Endothelial cell of umbilical vein (primary cell): Measurements from ENCODE around the gene RPLP1. TPM values are rescaled to one million over a fixed set of nuclear protein-coding genes. Genes with fewer than 3 reads are reported as not detected.

Source experiments
- BruUV-seq: library from RNA; stranded (reverse); fragments of 400-500 nt; replicated peaks from 2 replicates; lab custom pipeline; 2021; lab: Mats Ljungman, UMichigan
- CTCF ChIA-PET: fragments of 300-600, 350-600 bp; sonication (Branson Sonifier 250); formaldehyde crosslinking; loops from one replicate; lab custom pipeline; 2021; ENCODE audit warnings: antibody characterized with exemption, inconsistent platforms; lab: Charles Lee
- POLR2A ChIA-PET: fragments of 300-600, 350-600 bp; sonication (Branson Sonifier 250); formaldehyde crosslinking; loops from one replicate; lab custom pipeline; 2021; ENCODE audit warnings: antibody characterized with exemption, inconsistent platforms; lab: Charles Lee
- DNase-seq: peaks from one replicate; pipeline ENCODE4 v3.0.0-alpha.2; 2011; ENCODE audit warnings: low read depth, low spot score
- FAIRE-seq: peaks from 2 replicates; lab custom pipeline; 2011; peaks lifted over from hg19 to GRCh38; lab: Jason Lieb, UNC
- H2AFZ ChIP-seq: 2 replicates; pipeline ENCODE4 v1.6.0; 2012; ENCODE audit warnings: low read depth, low read length, control low read depth, inconsistent platforms
- H3K27ac ChIP-seq: 2 replicates; pipeline ENCODE4 v1.5.1; 2011; ENCODE audit warnings: low read depth, mild to moderate bottlenecking, control low read depth, low read length, moderate library complexity; ENCODE audit not compliant: insufficient read depth
- H3K27me3 ChIP-seq, 2 experiments: 2 replicates each; pipeline versions ENCODE4 v1.6.0 to v1.6.1; 2011; ENCODE audit warnings: low read length in 2 of 2, mixed read lengths in 1 of 2; ENCODE audit not compliant: control insufficient read depth in 2 of 2, insufficient read depth in 2 of 2
- H3K36me3 ChIP-seq, 2 experiments: 2 replicates in 1 of 2; 3 replicates in 1 of 2; pipeline ENCODE4 v1.5.1; 2011; ENCODE audit warnings: low read length in 2 of 2, mild to moderate bottlenecking in 1 of 2, moderate library complexity in 1 of 2; ENCODE audit not compliant: control insufficient read depth in 2 of 2, insufficient read depth in 2 of 2; ENCODE audit errors: extremely low read depth in 1 of 2
- H3K4me1 ChIP-seq: 3 replicates; pipeline ENCODE4 v1.5.1; 2011; ENCODE audit warnings: mild to moderate bottlenecking, low read length; ENCODE audit not compliant: control insufficient read depth, insufficient read depth; ENCODE audit errors: extremely low read depth
- H3K4me2 ChIP-seq: 2 replicates; pipeline ENCODE4 v1.6.1; 2011; ENCODE audit warnings: low read length, control low read depth, mixed read lengths; ENCODE audit not compliant: insufficient read depth
- H3K4me3 ChIP-seq, 3 experiments: fragments of 200-600 bp in 1 of 3; sonication (generic), shearing (Covaris generic) in 1 of 3; replicated peaks in 1 of 3; 2 replicates each; pipeline ENCODE4 v1.5.1; 2011 to 2016; ENCODE audit warnings: control low read depth in 3 of 3, low read length in 3 of 3, mild to moderate bottlenecking in 2 of 3, inconsistent platforms in 1 of 3, low read depth in 1 of 3, moderate library complexity in 1 of 3; ENCODE audit not compliant: insufficient read depth in 1 of 3
- H3K79me2 ChIP-seq: 2 replicates; pipeline ENCODE4 v1.6.0; 2012; ENCODE audit warnings: low read length, inconsistent platforms; ENCODE audit not compliant: control insufficient read depth, insufficient read depth
- H3K9ac ChIP-seq: replicated peaks from 2 replicates; pipeline ENCODE3; 2011; ENCODE audit warnings: low read length, control low read depth; ENCODE audit not compliant: insufficient read depth; ENCODE audit errors: extremely low read depth
- H3K9me1 ChIP-seq: replicated peaks from 3 replicates; pipeline ENCODE4 v1.6.0; 2011; ENCODE audit warnings: mild to moderate bottlenecking, low read length; ENCODE audit not compliant: control insufficient read depth, insufficient read depth; ENCODE audit errors: extremely low read depth
- H3K9me3 ChIP-seq: replicated peaks from 2 replicates; pipeline ENCODE4 v1.5.1; 2012; ENCODE audit warnings: low read length, inconsistent platforms; ENCODE audit not compliant: control insufficient read depth, insufficient read depth
- H4K20me1 ChIP-seq: replicated peaks from 2 replicates; pipeline ENCODE3; 2011; ENCODE audit warnings: mild to moderate bottlenecking, low read length; ENCODE audit not compliant: control insufficient read depth, insufficient read depth; ENCODE audit errors: extremely low read depth
- CTCF ChIP-seq, 2 donors: IDR thresholded peaks; 1 replicate in 1 of 2; 2 replicates in 1 of 2; pipeline ENCODE4 v1.5.1; 2011; ENCODE audit warnings: low read length in 2 of 2, mild to moderate bottlenecking in 2 of 2, moderate library complexity in 2 of 2, control low read depth in 1 of 2, inconsistent platforms in 1 of 2, low read depth in 1 of 2; ENCODE audit not compliant: insufficient read depth in 1 of 2; ENCODE audit errors: extremely low read depth in 1 of 2
- EZH2 ChIP-seq: IDR thresholded peaks from 2 replicates; pipeline ENCODE4 v1.6.1; 2012; ENCODE audit warnings: borderline replicate concordance, low read depth, mild to moderate bottlenecking, moderate library complexity, low read length, inconsistent platforms; ENCODE audit not compliant: severe bottlenecking
- FOS ChIP-seq: IDR thresholded peaks from 2 replicates; pipeline ENCODE4 v1.6.1; 2011; ENCODE audit warnings: mild to moderate bottlenecking, low read length, moderate library complexity, borderline replicate concordance; ENCODE audit not compliant: insufficient read depth
- GATA2 ChIP-seq: IDR thresholded peaks from 2 replicates; pipeline ENCODE4 v1.7.0; 2011; ENCODE audit warnings: low read depth, mild to moderate bottlenecking, moderate library complexity, mixed read lengths, low read length; ENCODE audit not compliant: insufficient read length, insufficient read depth
- MAX ChIP-seq: IDR thresholded peaks from 2 replicates; pipeline ENCODE4 v1.6.1; 2011; ENCODE audit not compliant: insufficient read depth, insufficient read length
- MYC ChIP-seq: IDR thresholded peaks from one replicate; pipeline ENCODE4 v1.6.1; 2011; ENCODE audit warnings: mild to moderate bottlenecking, low read depth, low read length
- POLR2AphosphoS5 ChIP-seq: IDR thresholded peaks from 2 replicates; pipeline ENCODE4 v1.6.1; 2012; ENCODE audit warnings: low read depth, mild to moderate bottlenecking, control low read depth, low read length, moderate library complexity; ENCODE audit not compliant: insufficient read depth
- dilution Hi-C: fragments of 300-500 bp; cut with MboI; formaldehyde crosslinking; loops from one replicate; pipeline ENCODE4 v1.15.0; 2019; ENCODE audit warnings: low sequenced_read_pairs; ENCODE audit not compliant: extremely low pct_ligation_motif_present
- intact Hi-C: fragments of 100-400 bp; cut with micrococcal nuclease; formaldehyde crosslinking; loops from one replicate; pipeline ENCODE4 v1.10.0; 2022
- polyA plus RNA-seq, 4 experiments: library from polyadenylated mRNA; depleted of rRNA in 3 of 4; stranded (reverse) in 3 of 4; unstranded in 1 of 4; fragments of >200 nt; gene quantifications; 2 replicates each; pipeline versions ENCODE4 v1.2.1 to v1.2.3, GENCODE V29; 2011 to 2012; ENCODE audit warnings: missing spikeins in 1 of 4
- total RNA-seq: library from RNA; stranded (reverse); gene quantifications from 2 replicates; pipeline ENCODE4 v1.2.3, GENCODE V29; 2021

RPLP1 gene
- total and polyA plus RNA-seq, 2 donors (not counting 3 experiments of a cell fraction or from before 2014, with no cell fraction given) = 1,603 to 2,985 TPM

GRCh38 chr15:69403594-69403993, 49.0 kb upstream of the RPLP1 start:
- H3K9ac ChIP-seq = no peak overlapping the region
- no peak overlapping the region for H2AFZ ChIP-seq
- H3K4me2 ChIP-seq = no peak overlapping the region
- TF ChIP-seq POLR2AphosphoS5 (no peak), CTCF (IDR thresholded peaks at IDR 0.05; ENCODE audit: extremely low read depth in 1 of 2, insufficient read depth in 1 of 2, low read depth in 1 of 2, low read length in 2 of 2) (no peak), FOS (no peak), MYC (no peak)
- intact Hi-C loops = no loop called here
- H3K9me3 ChIP-seq = no peaks in the 10 kb centered on the region
- FAIRE-seq (no peak), DNase-seq (no peak)
- ChIA-PET CTCF (interaction anchor here (2.1 kb wide), 1 partner anchor 9 kb away, joined by 22 read pairs; no protein-coding TSS in a partner anchor), POLR2A (interaction anchor here (0.5 kb wide), 1 partner anchor 1125 kb away, joined by 6 read pairs; no protein-coding TSS in a partner anchor)
- no peak overlapping the region for H3K27ac ChIP-seq
- H3K27me3 ChIP-seq = no peaks in the 10 kb centered on the region
- no peaks in the 10 kb centered on the region for H3K79me2 ChIP-seq
- no TSS peak for BruUV-seq
- H3K36me3 ChIP-seq = no peaks in the 10 kb centered on the region
- dilution Hi-C loops = no loop called here
- H3K4me1 ChIP-seq = no peaks in the 10 kb centered on the region
- H3K4me3 ChIP-seq = no peak overlapping the region
- no peaks in the 10 kb centered on the region for H3K9me1 ChIP-seq
- H4K20me1 ChIP-seq = no peaks in the 10 kb centered on the region

- H3K9me1 ChIP-seq = no peaks in the 10 kb centered on the region
- BruUV-seq = no TSS peak
- ChIA-PET POLR2A (no interaction called here), CTCF (interaction anchor here (1.7 to 2.1 kb wide), 2 partner anchors 11 to 346 kb away, joined by 4 to 8 read pairs; no protein-coding TSS in a partner anchor)
- TF ChIP-seq EZH2 (no peak), MYC (no peak), GATA2 (no peak), CTCF (IDR thresholded peaks at IDR 0.05; ENCODE audit: extremely low read depth in 1 of 2, insufficient read depth in 1 of 2, low read depth in 1 of 2, low read length in 2 of 2) (no peak), MAX (no peak)
- H3K27me3 ChIP-seq = no peaks in the 10 kb centered on the region
- dilution Hi-C loops (no loop called here), intact Hi-C loops (no loop called here)
- no peak overlapping the region for H3K4me3 ChIP-seq
- no peak overlapping the region for H2AFZ ChIP-seq
- H3K79me2 ChIP-seq = no peaks in the 10 kb centered on the region
- no peak overlapping the region for H3K9ac ChIP-seq
- DNase-seq = no peak
- no peak for FAIRE-seq
- H3K9me3 ChIP-seq = no peaks in the 10 kb centered on the region
- H3K4me2 ChIP-seq = no peak overlapping the region
- no peaks in the 10 kb centered on the region for H3K36me3 ChIP-seq
- no peaks in the 10 kb centered on the region for H4K20me1 ChIP-seq
- H3K4me1 ChIP-seq = no peaks in the 10 kb centered on the region
- no peak overlapping the region for H3K27ac ChIP-seq
Measured at GRCh38 chr15:69405110-69405509, 47.5 kb upstream of the RPLP1 start.
